ENCODE results near the gene AOX1. TPM values are rescaled to one million over a fixed set of nuclear protein-coding genes. Genes with fewer than 3 reads are reported as not detected.

The AOX1 gene
- total RNA-seq, 4 donors from 2014 or later: 212 to 567 (median 276) TPM

- TF ChIP-seq, protein P1, sequence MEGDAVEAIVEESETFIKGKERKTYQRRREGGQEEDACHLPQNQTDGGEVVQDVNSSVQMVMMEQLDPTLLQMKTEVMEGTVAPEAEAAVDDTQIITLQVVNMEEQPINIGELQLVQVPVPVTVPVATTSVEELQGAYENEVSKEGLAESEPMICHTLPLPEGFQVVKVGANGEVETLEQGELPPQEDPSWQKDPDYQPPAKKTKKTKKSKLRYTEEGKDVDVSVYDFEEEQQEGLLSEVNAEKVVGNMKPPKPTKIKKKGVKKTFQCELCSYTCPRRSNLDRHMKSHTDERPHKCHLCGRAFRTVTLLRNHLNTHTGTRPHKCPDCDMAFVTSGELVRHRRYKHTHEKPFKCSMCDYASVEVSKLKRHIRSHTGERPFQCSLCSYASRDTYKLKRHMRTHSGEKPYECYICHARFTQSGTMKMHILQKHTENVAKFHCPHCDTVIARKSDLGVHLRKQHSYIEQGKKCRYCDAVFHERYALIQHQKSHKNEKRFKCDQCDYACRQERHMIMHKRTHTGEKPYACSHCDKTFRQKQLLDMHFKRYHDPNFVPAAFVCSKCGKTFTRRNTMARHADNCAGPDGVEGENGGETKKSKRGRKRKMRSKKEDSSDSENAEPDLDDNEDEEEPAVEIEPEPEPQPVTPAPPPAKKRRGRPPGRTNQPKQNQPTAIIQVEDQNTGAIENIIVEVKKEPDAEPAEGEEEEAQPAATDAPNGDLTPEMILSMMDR (IDR thresholded peaks at IDR 0.05; ENCODE audit: low read depth): no peak
Measured at GRCh38 chr2:200634231-200634964, 48.6 kb downstream of the AOX1 start.

DNA sequence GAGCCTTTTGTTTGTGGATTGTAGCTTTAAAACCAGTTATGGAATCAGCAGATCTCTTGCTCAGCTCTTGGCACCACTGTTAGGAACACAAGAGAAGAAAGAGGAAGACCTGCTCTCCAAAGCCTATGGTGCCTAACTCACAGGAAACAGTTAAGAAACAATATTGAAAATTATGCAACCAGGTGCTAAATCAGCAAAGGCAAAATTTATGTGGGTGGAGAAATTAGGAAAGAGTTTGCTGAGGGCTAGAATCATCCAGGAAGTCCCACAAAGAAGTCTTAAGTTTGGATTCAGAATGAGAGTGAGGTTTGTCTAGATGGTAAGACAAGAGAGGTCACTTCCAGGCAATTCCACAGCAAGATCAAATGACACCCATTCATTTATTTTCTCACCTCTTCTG, 49.4 kb downstream of the AOX1 start:
- TF ChIP-seq, protein P1 (IDR thresholded peaks at IDR 0.05; ENCODE audit: low read depth): no peak

DNA sequence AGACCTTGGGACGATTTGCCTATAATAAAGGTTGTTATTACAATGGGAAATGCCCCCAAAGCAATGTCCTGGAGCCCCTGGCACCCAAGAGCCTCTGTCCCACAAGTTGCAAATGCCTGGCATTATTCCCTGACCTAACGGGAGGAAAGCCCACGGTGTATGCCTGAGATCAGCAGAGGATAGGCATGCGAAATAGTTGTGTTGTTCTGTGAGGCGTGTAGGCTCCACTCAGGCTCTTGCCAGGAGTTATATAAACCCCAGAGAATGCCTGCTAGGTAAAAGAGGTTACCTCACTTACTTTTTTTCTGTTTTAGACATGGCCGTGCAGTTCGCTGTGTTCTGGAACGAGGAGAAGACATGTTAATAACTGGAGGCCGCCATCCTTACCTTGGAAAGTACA, 52.1 kb downstream of the AOX1 start:
- TF ChIP-seq, protein P1 (IDR thresholded peaks at IDR 0.05; ENCODE audit: low read depth): no peak

DNA sequence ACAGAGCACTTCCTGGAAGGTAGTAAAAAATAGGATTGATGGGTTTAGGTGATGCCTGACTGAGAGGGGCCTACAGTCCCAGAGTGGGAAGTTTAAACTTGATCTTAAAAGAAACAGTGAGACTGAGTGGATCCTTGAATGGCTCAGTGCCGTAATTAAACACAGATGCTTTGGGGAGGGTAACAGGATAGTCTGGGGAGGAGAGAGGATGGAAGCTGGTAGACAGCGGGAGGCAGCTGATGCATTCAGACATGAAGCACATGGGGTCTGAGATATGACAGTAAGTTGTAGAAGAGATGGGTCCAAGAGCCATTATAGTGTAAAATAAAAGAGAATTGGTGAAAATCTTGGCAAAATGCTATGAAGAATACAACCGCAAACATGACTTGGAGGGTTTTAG, 54.4 kb downstream of the AOX1 start:
- TF ChIP-seq, protein P1 (IDR thresholded peaks at IDR 0.05; ENCODE audit: low read depth): no peak

DNA sequence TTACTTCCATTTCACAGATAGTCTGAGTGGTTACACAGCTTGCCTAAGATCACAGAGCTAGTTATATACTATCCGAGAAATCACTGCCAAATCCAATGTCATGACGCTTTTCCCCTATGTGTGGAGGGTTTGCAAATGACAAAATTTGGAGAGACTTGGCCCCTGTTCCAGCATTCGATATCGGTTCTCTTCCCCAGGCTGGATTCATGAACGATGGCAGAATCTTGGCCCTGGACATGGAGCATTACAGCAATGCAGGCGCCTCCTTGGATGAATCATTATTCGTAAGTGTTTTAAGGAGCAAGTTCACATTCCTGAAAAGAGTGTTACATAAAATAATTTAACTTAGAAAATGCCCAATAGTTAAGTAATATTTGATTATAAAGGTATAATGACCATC, 55.1 kb downstream of the AOX1 start:
- TF ChIP-seq, protein P1 (IDR thresholded peaks at IDR 0.05; ENCODE audit: low read depth): no peak

- TF ChIP-seq, protein P1 (IDR thresholded peaks at IDR 0.05; ENCODE audit: low read depth): no peak
Measured at GRCh38 chr2:200649724-200650123, 63.9 kb downstream of the AOX1 start.

DNA sequence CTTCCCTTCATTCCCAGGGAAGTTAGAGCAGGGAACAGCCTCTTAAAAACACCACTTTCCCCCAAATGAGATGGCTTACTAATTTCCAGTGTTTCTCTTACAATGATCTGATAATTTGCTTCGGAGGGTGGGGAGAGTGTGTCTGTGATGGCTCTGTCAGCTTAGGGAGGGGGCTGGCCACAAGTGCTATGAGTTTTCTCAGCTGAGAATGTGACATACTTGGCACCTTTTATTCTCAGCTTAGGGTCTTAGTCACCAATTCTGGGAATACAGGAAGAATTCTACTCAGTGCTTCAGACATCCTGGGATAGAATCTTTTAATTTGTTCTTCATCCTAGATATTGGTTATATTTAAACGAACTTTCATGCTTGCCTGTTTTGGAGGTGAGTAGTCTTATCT, 64.4 kb downstream of the AOX1 start:
- TF ChIP-seq, protein P1 (IDR thresholded peaks at IDR 0.05; ENCODE audit: low read depth): no peak
